GM23338 (cell line): ENCODE results near the gene ZNF48.

ENCODE experiments used
- JUNB ChIP-seq: IDR thresholded peaks from one replicate; pipeline ENCODE4 v1.6.1; 2016; ENCODE audit warnings: antibody characterized with exemption; ENCODE audit not compliant: unreplicated experiment
- TF ChIP-seq, protein P1 (sequence below): IDR thresholded peaks from one replicate; pipeline ENCODE4 v1.6.1; 2018; ENCODE audit warnings: antibody characterized with exemption; ENCODE audit not compliant: unreplicated experiment
- TF ChIP-seq, protein P2 (sequence below), 2 experiments: fragments of 200-600 bp in 1 of 2; sonication (generic) in 1 of 2; conservative IDR thresholded peaks; 2 replicates each; pipeline versions ENCODE4 v1.5.1 to v1.6.1; 2016 to 2017; ENCODE audit warnings: antibody characterized with exemption in 2 of 2, low read depth in 2 of 2, mild to moderate bottlenecking in 2 of 2, moderate library complexity in 1 of 2

DNA sequence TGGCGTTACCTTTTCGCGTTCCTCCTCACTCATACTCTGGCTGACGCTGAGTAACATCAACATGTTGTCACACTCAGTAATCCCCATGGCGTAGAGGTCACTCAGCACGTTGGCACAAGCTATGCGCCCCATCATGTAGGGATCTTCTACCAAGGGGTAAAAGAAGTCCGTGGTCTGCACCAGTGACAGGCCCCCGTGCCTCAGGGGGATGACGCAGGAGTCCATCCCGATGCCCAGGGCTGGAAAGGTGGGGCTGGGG is 49.9 kb downstream of the ZNF48 start:
- TF ChIP-seq, protein P1, sequence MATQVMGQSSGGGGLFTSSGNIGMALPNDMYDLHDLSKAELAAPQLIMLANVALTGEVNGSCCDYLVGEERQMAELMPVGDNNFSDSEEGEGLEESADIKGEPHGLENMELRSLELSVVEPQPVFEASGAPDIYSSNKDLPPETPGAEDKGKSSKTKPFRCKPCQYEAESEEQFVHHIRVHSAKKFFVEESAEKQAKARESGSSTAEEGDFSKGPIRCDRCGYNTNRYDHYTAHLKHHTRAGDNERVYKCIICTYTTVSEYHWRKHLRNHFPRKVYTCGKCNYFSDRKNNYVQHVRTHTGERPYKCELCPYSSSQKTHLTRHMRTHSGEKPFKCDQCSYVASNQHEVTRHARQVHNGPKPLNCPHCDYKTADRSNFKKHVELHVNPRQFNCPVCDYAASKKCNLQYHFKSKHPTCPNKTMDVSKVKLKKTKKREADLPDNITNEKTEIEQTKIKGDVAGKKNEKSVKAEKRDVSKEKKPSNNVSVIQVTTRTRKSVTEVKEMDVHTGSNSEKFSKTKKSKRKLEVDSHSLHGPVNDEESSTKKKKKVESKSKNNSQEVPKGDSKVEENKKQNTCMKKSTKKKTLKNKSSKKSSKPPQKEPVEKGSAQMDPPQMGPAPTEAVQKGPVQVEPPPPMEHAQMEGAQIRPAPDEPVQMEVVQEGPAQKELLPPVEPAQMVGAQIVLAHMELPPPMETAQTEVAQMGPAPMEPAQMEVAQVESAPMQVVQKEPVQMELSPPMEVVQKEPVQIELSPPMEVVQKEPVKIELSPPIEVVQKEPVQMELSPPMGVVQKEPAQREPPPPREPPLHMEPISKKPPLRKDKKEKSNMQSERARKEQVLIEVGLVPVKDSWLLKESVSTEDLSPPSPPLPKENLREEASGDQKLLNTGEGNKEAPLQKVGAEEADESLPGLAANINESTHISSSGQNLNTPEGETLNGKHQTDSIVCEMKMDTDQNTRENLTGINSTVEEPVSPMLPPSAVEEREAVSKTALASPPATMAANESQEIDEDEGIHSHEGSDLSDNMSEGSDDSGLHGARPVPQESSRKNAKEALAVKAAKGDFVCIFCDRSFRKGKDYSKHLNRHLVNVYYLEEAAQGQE = no peak
- TF ChIP-seq, protein P2, sequence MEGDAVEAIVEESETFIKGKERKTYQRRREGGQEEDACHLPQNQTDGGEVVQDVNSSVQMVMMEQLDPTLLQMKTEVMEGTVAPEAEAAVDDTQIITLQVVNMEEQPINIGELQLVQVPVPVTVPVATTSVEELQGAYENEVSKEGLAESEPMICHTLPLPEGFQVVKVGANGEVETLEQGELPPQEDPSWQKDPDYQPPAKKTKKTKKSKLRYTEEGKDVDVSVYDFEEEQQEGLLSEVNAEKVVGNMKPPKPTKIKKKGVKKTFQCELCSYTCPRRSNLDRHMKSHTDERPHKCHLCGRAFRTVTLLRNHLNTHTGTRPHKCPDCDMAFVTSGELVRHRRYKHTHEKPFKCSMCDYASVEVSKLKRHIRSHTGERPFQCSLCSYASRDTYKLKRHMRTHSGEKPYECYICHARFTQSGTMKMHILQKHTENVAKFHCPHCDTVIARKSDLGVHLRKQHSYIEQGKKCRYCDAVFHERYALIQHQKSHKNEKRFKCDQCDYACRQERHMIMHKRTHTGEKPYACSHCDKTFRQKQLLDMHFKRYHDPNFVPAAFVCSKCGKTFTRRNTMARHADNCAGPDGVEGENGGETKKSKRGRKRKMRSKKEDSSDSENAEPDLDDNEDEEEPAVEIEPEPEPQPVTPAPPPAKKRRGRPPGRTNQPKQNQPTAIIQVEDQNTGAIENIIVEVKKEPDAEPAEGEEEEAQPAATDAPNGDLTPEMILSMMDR (conservative IDR thresholded peaks at IDR 0.05; ENCODE audit: low read depth in 2 of 2) = no peak
- TF ChIP-seq JUNB = no peak
